GM21528 (cell line): ENCODE results near the gene OR8B2.
"Not testable (repeated sequence)": the region's sequence is repeated elsewhere in the genome, so short reads cannot be mapped to it uniquely, and the experiment has no call there.

Experiments
- ATAC-seq: cut with Tn5 transposase; IDR thresholded peaks from one replicate; pipeline ENCODE4 v1.9.1; 2021; ENCODE audit warnings: mild to moderate bottlenecking, moderate library complexity; ENCODE audit not compliant: unreplicated experiment, low FRiP score

OR8B2 gene, protein sequence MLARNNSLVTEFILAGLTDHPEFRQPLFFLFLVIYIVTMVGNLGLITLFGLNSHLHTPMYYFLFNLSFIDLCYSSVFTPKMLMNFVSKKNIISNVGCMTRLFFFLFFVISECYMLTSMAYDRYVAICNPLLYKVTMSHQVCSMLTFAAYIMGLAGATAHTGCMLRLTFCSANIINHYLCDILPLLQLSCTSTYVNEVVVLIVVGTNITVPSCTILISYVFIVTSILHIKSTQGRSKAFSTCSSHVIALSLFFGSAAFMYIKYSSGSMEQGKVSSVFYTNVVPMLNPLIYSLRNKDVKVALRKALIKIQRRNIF

DNA sequence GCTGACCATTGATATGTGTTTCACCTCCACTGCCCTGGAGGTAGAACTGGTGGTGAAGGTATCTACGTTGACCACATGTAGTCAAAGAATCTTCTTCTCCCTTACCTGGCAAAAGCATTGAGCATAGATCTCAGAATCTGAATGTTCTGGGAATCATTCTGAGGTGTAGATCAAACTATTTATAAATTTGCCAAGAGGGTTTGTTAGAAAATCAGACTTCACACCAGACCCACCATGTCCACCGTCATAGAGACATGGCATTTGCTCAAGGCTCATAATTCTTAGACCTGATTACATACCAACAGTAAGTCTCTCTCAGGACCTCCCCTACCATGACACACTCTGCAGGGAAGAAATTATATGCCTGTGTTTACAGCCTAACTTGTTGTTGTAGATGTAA, at the start of gene OR8B2:
TSS of gene OR8B2 (minus strand) at position 101 of the 400 bp plus-strand sequence. CDS start 1,156 bp downstream, outside the sequence.
- ATAC-seq = no peak

DNA sequence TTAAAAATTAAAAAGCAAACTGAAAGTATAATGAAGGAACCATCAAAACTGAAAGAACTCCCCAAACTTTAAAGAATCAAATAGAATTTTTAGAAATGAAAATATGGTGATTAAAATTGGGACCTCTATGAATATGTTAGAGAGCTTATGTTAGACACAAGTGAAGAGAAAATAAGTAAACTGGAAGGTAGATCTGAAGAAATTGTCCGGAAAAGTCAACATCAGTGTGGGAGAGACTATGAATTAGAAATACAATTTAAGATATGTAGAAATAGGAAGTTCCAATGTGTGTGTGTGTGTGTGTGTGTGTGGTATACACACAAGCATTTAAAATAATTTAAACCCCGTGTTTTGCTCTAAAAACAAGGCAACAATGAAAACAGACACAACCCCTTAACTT, 45.3 kb upstream of the OR8B2 start:
- no peak for ATAC-seq

GRCh38 chr11:124424384-124424921, 40.2 kb upstream of the OR8B2 start, which contains the start of gene OR8B4:
OR8B4 (minus strand) TSS chr11:124424871; CDS start chr11:124424871, 0 bp downstream.
- ATAC-seq = no peak

DNA sequence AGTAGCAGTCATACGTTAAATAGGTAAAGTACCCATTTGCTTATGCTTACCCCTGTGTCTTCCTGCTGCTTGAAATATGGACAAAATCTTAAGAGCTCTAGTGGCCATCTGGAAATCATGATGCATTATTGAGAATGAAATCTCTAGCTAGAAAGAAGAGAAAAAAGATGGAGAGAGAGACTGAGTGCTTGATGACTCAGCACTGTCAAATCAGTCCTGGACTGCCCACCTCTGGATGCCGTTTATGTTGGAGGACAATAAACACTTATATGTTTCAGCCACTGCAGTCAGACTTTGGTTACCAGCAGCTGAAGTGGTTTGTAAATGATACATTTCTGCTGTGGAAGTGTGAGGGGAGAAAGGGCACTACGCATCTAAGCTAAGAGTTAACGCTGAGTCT, 36.7 kb upstream of the OR8B2 start:
- ATAC-seq = no peak

DNA sequence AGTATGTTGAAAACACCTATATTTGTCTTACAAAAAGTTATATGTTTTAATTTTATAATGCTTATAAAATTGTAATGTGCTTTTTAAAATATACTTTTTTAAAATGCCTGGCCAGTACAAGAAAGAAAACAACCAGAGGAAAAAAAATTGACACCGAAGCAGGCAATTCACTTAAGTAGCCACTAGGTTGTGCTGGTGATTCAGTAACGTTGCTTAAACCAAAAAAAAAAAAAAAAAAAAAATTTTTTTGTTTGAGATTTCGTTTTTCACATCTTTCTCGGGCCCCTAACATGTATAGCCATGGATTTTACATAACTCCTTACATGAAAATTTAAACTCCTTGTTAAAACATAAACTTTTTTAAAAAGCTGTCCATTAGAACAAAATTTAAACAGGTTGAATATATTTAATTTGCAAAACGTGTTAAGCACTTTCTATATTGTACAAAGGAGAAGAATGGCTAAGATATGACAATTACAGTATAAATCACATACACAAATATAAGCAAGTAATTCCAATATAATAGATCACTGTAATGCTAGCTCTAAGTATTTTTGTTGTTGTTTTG, 31.1 kb upstream of the OR8B2 start:
- no peak for ATAC-seq

GRCh38 chr11:124409906-124410305, 25.6 kb upstream of the OR8B2 start:
- no peak for ATAC-seq

- ATAC-seq = no peak
These were observed 21.3 kb upstream of the OR8B2 start for GRCh38 chr11:124405581-124405980.

DNA sequence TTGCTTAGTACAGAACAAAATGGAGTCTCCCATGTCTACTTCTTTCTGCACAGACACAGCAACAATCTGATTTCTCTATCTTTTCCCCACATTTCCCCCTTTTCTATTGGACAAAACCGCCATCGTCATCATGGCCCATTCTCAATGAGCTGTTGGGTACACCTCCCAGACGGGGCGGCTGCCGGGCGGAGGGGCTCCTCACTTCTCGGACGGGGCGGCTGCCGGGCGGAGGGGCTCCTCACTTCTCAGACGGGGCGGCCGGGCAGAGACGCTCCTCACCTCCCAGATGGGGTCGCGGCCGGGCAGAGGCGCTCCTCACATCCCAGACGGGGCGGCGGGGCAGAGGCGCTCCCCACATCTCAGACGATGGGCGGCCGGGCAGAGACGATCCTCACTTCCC, 18.9 kb upstream of the OR8B2 start:
- not testable (repeated sequence) for ATAC-seq

- peak; percentile 96 for ATAC-seq
These were observed 18.1 kb upstream of the OR8B2 start for GRCh38 chr11:124402326-124402922.

DNA sequence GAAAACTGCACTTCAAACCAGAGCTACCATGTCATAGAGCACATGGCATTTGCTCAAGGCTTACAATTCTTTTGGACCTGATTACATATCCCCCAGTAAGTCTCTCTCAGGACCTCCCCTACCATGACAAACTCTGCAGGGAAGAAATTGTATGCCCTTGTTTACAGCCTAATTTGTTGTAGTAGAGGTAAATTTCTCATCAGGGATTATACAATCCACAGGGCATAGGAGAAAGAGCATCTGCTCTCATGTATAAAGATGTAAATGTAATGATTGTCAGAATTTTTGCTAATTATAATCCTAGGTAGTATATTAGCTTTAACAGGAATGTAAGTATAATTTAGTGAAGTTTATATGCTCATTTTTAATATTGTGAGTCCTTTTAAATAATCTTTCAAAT, 14.6 kb upstream of the OR8B2 start, which contains the start of gene OR8B3:
TSS of gene OR8B3 (minus strand) at position 101 of the 400 bp plus-strand sequence. CDS start 1,673 bp downstream, outside the sequence.
- no peak for ATAC-seq

DNA sequence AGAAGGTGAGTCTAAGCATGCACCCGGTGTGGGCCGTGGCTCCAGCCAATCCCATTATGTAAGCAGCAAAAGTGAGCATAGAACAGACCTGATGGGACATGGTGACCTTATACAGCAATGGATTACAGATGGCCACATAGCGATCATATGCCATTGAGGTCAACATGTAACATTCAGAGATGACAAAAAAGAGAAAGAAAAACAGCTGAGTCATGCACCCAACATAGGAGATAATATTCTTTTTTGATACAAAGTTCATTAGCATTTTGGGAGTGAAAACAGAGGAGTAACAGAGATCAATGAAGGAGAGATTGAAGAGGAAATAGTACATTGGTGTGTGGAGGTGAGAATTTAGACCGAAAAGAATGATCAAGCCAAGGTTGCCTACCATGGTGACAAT, 12.5 kb upstream of the OR8B2 start:
- not testable (repeated sequence) for ATAC-seq

DNA sequence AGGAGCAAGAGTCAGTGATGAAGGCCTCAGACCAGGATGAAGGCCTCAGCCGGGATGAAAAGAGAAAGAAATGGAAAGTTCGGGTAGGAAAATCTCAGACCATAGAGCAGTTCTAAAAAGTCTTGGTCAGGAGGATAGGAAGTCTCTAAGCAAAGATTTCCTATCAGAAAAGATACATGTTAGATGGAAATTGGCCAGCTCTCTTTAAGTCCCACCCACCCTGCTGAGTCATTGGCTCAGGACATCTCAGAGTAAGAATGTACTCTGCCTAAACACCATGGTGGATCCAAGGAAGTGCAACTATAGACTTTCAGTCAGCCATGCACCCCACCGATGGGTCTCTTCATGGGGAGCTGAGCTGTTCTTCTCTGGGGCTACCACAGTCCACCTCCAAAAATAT, 10.1 kb upstream of the OR8B2 start:
- no peak for ATAC-seq

DNA sequence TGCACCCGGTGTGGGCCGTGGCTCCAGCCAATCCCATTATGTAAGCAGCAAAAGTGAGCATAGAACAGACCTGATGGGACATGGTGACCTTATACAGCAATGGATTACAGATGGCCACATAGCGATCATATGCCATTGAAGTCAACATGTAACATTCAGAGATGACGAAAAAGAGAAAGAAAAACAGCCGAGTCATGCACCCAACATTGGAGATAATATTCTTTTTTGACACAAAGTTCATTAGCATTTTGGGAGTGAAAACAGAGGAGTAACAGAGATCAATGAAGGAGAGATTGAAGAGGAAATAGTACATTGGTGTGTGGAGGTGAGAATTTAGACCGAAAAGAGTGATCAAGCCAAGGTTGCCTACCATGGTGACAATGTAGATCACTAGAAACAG, 1.4 kb downstream of the OR8B2 start:
- ATAC-seq = not testable (repeated sequence)

DNA sequence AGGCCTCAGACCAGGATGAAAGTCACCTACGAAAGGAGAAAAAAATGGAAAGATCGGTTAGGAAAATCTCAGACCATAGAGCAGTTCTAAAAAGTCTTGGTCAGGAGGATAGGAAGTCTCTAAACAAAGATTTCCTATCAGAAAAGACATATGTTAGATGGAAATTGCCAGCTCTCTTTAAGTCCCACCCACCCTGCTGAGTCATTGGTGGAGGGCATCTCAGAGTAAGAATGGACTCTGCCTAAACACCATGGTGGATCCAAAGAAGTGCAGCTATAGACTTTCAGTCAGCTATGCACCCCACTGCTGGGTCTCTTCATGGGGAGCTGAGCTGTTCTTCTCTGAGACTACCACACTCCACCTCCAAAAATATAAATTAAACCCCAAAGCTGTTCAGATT, 3.7 kb downstream of the OR8B2 start:
- no peak for ATAC-seq

GRCh38 chr11:124376280-124376679, 8.0 kb downstream of the OR8B2 start:
- ATAC-seq = no peak

DNA sequence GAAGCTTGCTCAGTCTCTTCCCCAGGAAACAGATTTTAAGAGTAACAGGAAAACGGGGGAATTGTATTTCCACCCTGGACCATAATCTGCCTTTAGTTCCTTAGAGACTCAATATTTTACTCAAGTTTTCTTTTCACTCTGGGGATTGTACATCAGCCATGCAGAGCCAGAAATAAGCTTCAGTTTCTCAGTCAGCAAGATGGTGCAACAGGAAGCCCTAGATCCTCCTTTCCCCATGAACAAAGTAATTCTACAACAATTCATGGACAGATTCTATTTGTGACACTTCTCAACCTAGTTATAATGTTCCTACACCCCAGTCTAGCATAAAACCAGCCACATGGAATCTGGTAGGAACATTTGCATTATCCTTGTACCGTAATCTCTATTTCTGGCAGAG, 24.7 kb downstream of the OR8B2 start:
- ATAC-seq = no peak

DNA sequence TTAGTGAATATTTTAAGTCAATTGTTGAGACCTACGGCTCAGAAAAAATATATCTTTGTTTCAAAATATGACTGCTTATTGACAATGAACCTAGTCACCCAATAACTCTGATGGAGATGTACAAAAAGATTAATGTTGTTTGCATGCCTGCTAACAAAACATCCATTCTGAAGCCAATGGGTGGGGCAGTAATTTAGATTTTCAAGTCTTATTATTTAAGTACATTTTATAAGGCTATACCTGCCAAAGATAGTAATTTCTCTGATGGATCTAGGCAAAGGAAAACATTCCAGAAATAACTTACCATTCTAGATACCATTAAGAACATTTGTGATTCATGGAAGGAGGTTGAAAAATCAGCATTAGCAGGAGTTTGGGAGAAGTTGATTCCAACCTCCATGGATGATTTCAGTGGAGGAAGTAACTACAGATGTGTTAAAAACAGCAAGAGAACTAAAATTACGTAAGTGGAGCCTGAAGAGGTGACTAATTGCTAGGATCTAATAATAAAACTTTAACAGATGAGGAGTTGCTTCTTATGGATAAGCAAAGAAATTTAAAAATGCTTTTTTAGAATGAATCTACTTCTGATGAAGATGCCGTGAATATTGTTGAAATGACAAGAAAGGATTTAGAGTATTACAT, 37.9 kb downstream of the OR8B2 start:
- ATAC-seq = no peak

DNA sequence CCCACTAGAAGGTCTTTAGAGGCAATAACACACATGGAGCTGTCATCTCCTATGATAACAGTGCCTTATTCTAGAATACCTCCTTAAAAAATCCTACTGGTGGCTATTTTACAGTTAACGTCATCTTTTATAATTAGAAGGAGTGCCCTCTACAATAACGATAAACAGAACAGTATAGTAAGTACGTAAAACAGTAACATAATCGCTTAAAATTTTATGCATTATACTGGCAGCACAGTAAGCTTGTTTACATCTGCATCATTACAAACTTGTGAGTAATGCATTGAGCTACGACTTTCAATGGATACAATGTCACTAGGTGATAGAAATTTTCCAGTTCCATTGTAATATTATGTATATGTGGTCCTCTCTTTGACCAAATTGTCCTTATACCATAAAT, 40.0 kb downstream of the OR8B2 start:
- no peak for ATAC-seq

GRCh38 chr11:124340142-124340447, 44.2 kb downstream of the OR8B2 start:
- no peak for ATAC-seq

- ATAC-seq = no peak
These were observed 44.7 kb downstream of the OR8B2 start for GRCh38 chr11:124339396-124340141.
